NCI-H1105 (cell line): Measurements from ENCODE around the gene ROR2.

Experiments
- DNase-seq: peaks from one replicate; lab custom pipeline; 2025; lab: John Stamatoyannopoulos, UW

The ROR2 gene

DNA sequence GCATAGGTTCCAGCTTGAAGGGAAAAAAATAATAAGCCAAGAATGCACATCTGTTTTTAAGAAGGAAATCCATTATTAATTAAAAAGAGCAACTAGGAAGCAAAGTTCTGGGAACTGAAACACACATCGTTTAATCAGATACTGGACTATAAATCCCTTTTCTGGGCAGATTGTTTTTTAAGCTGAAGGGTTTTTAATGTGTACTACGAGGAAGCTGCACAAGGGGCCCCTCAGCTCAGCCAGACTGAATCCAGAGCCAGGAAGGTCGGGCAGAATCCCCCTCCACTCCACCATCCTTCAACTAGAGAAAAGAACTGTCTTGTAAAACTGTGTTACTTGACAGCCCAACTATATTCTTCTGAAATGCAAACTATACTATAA, 49.2 kb downstream of the ROR2 start:
- DNase-seq, result no peak

DNA sequence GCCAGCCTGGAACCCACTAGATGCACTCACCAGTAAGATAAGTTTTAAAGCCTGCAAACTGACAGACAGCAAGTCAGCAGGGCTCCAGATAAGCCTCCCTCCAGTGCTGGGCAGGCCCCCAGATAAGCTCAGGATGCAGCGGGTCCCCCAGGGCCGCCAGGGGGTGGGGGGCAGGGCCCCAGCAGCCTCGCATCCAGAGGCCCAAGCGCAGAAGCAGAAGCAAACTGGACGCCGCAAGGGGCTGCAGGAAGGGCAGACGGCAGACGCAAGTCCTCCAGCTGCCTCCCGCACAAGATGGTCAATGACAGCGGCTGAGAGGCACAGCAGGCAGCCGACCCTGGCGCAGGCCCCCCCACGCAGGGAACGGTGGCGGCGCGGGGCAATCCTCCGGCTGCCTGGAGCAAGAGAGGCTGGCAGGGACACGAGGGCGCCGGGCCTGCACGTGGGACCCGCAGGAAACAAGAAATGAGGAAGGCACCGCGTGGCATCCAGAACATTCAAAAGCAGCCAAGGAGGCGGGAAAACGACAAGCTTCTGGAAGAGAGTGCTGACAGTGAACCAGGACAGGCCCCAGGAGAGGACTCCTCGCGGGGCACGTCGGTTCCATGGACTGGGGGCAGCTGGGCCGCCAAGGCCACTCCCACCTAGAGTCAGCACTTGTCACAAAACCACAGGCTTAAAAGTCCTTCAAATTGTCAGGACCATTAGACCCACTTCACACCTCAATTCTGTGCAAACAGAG, 49.8 kb downstream of the ROR2 start:
- DNase-seq, result no peak

DNA sequence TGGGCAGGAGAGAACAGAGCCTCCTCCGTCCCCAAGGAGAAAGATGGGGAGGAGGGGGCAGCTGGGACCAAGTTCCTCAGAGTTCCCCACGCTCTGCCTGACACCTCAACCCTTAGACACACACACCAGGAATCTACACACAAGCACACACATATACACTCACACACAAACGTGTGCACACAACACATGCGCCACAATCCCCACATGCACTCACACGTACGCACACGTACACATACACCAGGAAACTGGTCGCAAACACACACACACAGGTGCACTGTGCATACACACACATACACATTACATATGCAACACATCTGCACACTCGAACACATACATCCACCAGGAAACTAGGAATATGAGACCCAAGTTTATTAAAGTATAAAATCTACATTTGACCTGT, 50.4 kb downstream of the ROR2 start:
- no peak for DNase-seq

DNA sequence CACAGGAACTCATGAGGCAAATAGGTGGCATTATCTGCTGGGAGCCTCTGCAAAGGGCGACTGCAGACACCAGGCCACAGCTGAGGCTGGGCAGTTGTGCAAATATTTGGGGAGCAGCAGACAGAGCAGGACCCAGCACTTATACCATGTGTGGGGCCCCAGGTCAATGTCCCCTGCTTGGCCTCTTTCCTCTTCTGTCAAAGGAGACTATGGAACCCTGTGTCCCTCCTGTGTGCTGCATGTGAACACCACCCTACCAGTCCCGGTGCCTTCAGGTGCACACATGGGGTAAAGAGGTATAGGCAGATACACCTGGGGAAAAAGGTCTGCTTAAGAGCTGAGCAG, 50.8 kb downstream of the ROR2 start:
- DNase-seq, result no peak

DNA sequence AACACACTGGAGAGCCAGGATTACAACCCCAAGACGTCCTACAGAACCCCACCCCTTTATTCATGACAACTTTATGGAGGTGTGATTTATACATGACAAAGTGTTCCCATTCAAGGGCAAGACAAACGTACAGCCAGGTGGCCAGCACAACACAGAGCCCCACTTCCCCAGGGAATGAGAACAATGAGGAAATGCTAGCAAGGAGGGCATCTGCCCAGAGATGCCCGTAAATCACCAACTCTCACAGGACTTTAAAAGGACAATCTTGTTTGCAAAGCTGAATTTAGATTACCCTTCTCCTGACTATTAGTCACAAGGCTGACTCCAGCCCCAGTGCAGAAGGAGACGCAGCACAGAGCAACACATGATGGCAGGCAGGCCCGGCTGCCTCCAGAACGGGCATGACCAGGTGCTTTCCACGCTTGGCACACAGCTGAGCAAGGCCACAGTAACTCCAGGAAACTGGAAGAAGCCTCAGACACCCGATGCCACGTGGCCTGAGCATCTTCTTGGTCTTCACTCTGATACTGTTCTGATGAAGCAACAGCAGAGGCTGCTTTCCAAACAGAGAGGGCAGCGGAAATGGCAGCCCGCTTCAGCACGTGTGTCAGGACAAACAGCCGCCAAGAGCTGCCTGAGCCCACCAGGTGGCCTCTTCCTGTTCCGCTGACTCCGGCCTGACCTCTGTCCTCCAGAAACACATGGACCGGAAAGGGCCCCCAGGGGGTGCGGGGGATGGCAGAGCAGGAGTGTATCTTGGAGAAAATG, 51.4 kb downstream of the ROR2 start:
- peak; percentile 1 for DNase-seq

DNA sequence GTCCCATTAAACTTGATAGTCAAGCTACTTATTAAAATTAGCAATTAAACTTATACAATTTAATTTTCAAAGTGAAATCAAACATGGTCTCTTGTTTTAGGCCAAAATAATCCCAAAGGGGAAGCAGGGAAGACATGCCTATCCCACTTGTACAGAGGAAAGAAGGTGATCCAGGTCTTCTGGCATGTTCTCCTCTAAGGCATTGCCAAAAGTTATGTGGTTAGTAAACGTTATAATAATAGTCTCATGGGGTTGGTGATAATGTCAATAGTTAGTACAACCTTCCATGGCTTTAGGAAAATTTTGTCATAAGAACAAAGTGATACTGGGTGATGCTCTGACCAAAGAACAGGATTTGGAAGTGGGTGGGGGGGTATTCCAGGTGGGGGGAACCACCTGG, 52.8 kb downstream of the ROR2 start:
- no peak for DNase-seq

DNA sequence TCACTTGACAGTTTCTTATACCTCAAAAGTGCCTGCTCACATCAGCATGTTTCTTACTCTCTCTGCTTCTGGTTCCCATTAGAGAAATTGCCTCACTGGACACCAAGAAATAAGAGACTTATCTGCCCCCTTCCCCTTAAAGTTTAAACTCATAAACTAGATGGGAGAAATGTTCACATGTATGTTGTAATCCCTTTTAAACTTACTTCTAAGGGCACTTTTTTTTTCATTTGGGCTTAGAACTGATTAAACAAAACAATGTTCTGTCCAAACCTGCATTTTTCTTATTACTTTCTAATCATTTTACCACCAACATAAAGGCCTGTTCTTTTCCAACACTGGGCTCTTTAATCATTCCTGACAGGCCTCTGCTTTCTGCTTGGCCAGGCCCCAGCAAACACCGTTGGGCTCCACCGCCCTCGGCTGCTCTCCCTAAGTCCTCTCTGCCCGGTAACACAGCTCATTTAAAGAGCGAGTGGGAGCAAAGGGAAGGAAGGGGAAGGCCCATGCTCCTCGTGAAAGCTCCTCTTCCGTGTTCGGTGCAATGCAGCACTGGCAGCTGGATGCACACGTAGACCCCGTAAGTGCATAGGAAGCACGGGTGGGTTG, 53.4 kb downstream of the ROR2 start:
- DNase-seq, result no peak

DNA sequence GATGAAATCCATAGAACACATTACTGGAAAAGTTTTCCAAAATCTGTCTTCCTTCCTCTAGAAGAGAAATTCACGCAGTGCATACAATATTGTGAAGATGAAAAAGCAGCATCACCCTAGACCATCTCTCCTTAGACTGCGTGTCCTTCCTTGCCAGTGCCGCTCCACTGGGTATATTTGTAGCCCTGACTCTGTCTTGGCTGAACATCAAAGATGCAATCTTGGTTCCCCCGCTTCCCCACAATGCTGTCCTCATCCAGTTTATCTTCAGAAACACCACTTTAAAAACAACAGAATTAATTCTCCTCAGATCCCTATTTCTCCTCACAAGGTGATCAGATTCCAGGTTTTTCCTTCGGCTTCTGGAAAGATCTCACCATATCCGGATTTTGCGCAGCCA, 53.9 kb downstream of the ROR2 start:
- no peak for DNase-seq

DNA sequence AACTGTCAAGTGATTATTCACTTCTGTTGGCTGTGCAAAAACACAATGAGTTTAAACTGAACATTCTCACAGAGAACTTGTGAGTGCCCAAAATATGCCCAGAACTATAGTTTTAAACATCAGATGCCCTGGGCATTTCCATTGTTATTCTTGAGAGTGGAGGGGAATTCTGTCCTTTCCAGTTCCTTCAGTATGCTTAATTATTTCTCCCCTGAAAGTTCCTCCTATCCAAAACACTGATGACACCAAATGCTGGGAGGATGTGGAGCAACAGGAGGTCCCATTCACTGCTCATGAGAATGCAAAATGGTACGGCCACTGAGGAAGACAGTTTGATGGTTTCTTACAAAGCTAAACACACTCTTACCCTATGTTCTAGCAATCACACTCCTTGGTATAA, 55.5 kb downstream of the ROR2 start:
- no peak for DNase-seq

DNA sequence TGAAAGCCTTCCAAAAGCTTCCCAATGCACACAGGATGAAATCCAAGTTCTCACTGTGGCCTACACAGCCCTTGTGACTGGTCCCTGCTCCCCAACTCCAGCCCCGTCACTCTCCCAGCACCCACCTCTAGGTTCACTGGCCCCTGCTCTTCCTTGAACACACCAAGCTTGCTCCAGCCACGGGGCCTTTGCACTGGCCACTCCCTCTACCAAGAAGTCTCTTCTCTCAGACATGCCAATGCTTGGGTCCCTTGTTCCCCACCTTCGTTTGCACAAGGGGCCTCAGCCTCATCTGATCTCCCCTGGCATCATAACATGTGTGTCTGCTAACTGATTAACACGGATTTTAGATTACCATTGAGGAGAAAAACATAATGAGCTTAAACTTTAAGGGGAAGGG, 56.0 kb downstream of the ROR2 start:
- DNase-seq, result no peak

DNA sequence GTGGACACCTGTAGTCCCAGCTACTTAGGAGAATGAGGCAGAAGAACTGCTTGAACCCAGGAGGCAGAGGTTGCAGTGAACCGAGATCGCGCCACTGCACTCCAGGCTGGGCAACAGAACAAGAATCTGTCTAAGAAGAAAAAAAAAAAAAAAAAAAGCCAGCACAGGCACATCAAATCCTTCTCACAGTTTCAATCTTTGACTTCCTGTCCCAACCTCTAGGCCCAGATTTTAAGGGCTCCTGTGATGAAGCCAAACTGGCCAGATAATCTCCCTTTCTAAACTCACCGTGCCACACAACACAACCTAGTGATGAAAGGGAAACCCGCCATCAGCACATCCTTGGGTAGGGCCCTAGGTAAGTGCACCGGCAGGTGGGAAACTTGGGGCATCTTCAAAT, 58.1 kb downstream of the ROR2 start:
- DNase-seq, result no peak

DNA sequence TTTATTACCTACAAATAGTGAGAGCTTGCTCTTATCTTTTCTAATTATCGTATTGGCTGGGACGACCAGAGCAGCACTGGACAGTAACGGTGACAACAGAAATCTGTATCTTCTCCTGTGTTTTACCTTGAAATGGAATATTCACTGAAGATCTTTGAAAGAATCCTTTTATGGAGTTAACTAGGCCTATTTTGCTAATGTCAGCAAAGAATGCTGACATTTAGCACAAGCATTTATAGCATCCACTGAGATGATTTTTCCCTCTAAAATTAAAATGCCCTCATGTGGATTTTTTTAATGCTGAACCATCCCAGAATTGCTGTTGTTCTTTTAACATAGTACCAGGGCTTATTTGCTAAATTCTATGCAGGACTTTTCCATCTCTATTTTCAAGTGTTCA, 59.4 kb downstream of the ROR2 start:
- no peak for DNase-seq

DNA sequence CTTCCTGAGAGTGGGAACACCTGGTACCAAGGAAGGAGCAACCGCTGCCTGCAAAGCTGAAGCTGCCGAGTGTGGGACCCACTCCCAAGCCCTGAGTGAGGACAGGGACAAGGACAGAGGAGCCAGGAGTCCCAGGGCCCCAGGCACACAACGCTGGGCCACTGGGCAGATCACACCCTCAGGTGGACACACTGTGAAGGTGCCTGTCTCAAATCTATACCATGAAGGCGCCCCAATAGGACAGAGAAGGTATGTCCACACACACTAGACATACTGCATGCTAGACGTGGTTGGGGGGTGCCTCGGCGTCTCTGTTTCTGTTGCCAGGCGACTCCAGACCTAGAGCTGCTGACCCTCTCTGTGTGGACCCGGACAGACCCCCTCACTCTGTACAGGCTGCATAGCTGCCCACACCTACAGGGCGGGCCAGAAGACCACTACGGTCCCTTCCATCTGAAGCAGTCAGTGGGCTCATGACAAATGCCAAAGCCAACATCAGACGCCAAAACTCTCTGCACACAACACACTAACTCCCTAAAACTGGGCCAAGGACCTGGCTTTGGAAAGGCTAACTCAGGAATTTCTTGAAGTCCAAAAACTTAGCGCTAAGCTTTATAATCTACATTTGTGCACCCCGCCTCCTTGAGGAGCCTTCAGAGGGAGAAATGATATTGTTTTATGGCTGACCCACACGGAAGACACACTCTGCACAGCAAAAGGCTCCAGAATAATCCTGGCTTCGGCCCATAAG, 60.7 kb downstream of the ROR2 start:
- DNase-seq, result no peak

DNA sequence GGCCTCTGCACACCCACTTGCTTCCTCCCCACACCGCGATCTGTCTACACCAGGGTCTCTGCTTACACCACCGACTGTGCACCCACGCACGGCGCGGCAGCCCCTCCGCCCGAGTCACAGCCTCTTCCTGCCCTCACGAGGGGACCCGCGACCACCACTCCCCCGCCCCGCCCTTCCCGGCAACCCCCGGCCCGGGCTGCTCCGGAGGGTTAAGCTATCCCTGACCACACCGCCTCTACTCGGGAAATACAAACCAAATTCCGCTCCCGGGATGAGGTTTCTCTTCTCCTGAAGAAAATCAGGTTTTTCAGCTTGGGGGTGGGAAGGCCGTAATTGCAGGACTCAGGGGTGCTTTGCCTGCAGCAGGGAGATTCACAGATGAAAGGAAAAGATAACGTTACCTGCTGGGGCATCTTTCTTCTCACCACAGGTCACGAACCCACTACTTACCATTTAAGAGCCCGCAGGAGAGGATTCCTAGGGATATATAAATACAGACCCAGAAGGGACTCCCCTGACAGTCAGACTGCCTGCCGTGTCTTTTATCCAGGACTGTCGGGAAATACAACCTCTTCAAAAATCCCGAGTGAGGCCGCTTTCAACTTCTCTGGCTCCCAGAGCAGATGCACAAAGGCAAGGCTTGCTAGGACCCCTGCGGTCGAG, 63.5 kb downstream of the ROR2 start:
- DNase-seq, result no peak

DNA sequence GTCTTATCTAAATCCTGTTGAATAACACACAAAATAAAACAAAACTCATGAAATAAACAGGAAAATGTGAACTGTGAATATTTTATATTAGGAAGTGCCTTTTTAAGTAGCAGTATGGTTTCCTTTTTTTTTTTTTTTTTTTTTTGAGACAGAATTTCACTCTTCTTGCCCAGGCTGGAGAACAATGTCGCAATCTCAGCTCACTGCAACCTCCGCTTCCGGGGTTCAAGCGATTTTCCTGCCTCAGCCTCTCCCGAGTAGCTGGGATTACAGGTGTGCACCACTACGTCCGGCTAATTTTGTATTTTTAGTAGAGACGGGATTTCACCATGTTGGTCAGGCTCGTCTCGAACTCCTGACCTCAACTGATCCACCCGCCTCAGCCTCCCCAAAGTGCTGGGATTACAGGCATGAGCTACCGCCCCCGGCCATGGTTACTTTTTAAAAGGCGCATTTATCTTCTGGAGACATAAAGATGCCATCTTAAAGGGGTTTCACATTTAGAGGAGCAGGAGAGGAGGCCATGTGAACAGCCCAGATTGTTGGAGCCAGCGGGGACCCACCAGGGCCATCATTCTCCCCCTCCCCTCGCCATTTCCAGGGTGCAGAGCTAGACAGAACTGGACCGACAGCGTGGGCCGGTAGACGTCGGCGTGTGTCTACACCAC, 64.1 kb downstream of the ROR2 start:
- DNase-seq, result no peak

DNA sequence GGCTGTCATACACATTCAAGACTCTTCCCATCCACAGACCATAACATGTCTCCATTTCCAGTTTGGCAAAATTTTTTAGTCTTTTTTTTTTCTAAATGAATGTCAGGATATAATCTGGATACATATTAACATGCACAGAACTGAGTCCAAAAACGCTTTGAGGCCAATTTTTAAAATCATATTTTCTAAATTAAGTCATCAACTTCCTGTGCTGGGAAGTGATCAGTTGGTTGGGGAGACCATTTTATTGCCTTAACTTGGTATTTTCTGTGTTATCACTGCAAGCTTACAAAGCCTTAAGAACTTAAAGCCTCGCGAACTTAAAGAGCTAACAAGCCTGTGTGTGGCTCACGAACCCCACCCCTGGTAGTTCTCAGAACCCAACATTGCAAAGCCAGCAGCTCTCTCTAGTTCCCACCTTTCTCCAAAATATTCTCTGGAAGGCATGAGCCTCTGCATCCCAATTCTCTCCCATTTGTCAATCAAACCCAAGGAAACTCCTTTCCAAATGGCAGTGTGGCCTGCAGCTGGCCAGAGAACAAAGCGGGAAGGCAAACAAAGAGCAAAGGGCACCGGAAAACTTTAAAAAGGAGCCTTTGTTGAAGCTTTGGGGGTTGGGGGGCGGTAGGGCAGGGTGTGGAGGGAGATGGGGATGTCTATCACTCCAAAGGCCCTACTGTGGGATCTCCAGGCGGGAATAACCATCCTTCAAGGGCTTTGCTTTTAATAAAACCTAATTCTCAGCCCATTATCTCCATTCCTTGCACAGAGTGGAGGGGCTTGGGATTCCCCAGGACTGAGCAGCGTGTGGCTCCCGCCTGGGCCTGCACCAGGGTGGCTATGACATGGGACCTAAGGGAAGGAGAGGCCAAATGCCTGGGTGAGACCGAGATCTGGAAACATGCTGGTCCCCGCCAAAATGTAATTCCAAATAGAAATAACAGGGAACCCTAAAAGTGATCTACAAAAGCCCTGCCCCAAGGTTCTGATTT, 65.0 kb downstream of the ROR2 start:
- no peak for DNase-seq

DNA sequence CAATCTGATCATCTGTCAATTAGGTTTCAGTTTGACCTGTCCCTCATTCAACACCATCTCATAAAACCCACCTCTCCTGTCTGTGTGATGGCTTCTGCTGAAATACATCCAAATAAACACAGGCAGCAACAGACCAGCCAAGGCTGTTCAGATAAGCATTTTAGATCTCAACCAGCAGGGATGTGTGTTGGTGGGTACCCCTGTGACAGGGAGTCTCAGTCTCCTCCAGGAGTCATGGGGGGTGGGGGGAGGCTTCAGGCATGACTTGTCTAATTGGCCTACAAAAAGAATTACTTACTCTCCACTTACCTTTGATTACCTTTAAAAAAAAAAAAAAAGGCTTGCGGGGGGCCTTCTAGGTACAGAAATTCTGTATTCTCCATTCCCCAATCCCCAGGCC, 65.9 kb downstream of the ROR2 start:
- DNase-seq, result no peak

DNA sequence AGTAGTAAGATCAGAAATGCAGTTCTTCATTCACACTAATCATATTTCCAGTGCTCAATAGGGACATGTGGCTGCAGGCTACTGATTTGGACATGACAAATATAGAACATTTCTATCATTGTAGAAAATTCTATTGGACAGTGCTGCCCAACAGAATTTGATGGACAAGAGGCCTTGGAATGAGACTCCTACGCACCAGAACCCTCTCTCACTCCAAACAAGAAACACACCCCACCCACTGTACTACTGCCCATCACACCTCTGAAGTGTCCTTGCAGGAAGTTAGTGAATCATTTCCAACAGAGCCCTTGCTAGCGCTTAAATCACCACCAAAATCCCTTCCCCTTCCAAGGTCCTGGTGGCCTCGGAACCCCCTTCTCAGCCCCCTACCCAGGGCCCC, 66.5 kb downstream of the ROR2 start:
- DNase-seq, result no peak

DNA sequence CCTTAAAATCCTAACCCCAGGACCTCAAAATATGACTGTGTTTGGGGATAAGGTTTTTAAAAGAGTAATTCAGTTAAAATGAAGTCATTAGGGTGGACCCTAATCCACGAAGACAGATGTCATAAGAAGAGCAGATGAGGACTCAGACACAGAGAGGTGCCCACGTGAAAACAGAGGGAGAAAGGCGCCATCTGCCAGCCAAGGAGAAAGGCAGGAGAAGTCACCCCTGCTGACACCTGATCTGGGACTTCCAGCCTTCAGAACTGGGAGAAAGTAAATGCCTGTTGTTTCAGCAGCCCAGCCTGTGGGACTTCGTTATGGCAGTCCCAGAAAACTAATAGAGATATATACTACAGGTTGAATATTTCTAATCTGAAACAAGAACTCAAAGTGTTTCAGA, 67.4 kb downstream of the ROR2 start:
- no peak for DNase-seq

DNA sequence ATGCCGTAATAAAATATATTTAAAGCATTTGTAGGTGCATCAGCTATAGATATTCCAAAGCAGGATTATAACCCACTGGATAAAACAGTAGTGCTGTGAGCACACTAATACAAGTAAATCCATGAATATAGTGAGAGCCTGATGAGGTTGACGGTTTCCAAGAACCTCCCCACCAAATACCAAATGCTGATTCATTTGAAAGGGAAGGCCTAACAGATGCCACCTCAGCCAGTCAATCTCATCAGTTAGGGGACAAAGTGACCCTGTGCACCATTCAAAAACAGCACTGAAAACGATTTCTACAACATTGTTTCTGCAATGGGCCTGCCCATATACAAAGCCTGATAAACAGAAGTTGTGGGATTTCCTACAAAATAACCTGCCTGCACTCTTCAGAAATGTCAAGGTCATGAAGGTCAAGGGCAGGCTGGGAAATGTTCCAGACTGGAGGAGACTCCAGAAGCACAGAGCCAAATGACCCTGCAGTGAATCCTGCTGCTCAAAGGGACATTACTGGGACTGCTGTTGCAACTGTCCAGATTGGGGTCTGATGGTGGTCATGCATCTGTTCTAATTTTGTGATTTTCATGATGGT, 69.6 kb downstream of the ROR2 start:
- DNase-seq, result no peak
